SK-N-SH (cell line): ENCODE results near the gene ZBTB8OS. TPM values are rescaled to one million over a fixed set of nuclear protein-coding genes. Genes with fewer than 3 reads are reported as not detected.
"Not testable (repeated sequence)": the region's sequence is repeated elsewhere in the genome, so short reads cannot be mapped to it uniquely, and the experiment has no call there.

Experiments used
- CTCF ChIA-PET: fragments of 300-600, 350-600 bp; formaldehyde crosslinking; extraction: SDS; loops from one replicate; lab custom pipeline; 2021; lab: Yijun Ruan, JAX
- POLR2A ChIA-PET: fragments of 350-600 bp; sonication (Branson Sonifier 250); formaldehyde crosslinking; extraction: SDS; loops from one replicate; lab custom pipeline; 2020; ENCODE audit warnings: antibody characterized with exemption, inconsistent platforms; lab: Yijun Ruan, JAX
- DNase-seq: peaks from one replicate; pipeline ENCODE4 v3.0.0; 2012
- H2AFZ ChIP-seq: fragments of 200-600 bp; sonication (generic); 2 replicates; pipeline ENCODE4 v1.8.1; 2016; ENCODE audit warnings: antibody characterized with exemption, mild to moderate bottlenecking, low read depth
- H3F3A ChIP-seq: fragments of 200-600 bp; sonication (generic); replicated peaks from 2 replicates; pipeline ENCODE3; 2016; ENCODE audit warnings: antibody characterized with exemption, mild to moderate bottlenecking; ENCODE audit not compliant: insufficient read depth
- H3K27ac ChIP-seq, 2 experiments: fragments of 200-500 bp in 1 of 2; fragments of 200-600 bp in 1 of 2; sonication (Bioruptor generic) in 1 of 2; sonication (generic), shearing (Covaris generic) in 1 of 2; 2 replicates each; pipeline versions ENCODE4 v1.5.1 to v1.6.1; 2014 to 2016; ENCODE audit warnings: low read depth in 2 of 2, inconsistent platforms in 1 of 2, low read length in 1 of 2, mild to moderate bottlenecking in 1 of 2, mixed read lengths in 1 of 2
- H3K27me3 ChIP-seq: fragments of 200-600 bp; sonication (generic), shearing (Covaris generic); 2 replicates; pipeline ENCODE4 v1.6.1; 2016; ENCODE audit warnings: mixed run types; ENCODE audit not compliant: insufficient read depth
- H3K36me3 ChIP-seq, 2 experiments: fragments of 200-500 bp in 1 of 2; fragments of 200-600 bp in 1 of 2; sonication (Bioruptor generic) in 1 of 2; sonication (generic) in 1 of 2; replicated peaks in 1 of 2; 2 replicates each; pipeline versions ENCODE3 to v1.5.1; 2014 to 2016; ENCODE audit warnings: low read length in 1 of 2, mild to moderate bottlenecking in 1 of 2; ENCODE audit not compliant: insufficient read depth in 2 of 2, control insufficient read depth in 1 of 2
- H3K4me1 ChIP-seq, 2 experiments: fragments of 200-500 bp in 1 of 2; fragments of 200-600 bp in 1 of 2; sonication (Bioruptor generic) in 1 of 2; sonication (generic), shearing (Covaris generic) in 1 of 2; 2 replicates each; pipeline versions ENCODE4 v1.5.1 to v1.6.1; 2014 to 2016; ENCODE audit warnings: low read depth in 1 of 2, low read length in 1 of 2, mixed run types in 1 of 2; ENCODE audit not compliant: insufficient read depth in 2 of 2, control insufficient read depth in 1 of 2
- H3K4me2 ChIP-seq: fragments of 200-600 bp; sonication (generic), shearing (Covaris generic); 2 replicates; pipeline ENCODE4 v1.6.1; 2017; ENCODE audit warnings: mixed run types
- H3K4me3 ChIP-seq, 2 experiments: fragments of 200-500 bp in 1 of 2; fragments of 200-600 bp in 1 of 2; sonication (Bioruptor generic) in 1 of 2; sonication (generic), shearing (Covaris generic) in 1 of 2; 2 replicates each; pipeline versions ENCODE4 v1.5.1 to v1.8.1; 2014 to 2016; ENCODE audit warnings: low read depth in 2 of 2, inconsistent platforms in 1 of 2, low read length in 1 of 2, mild to moderate bottlenecking in 1 of 2, mixed read lengths in 1 of 2, moderate library complexity in 1 of 2
- H3K79me2 ChIP-seq: fragments of 200-600 bp; sonication (generic); 2 replicates; pipeline ENCODE4 v1.8.1; 2017; ENCODE audit warnings: mild to moderate bottlenecking; ENCODE audit not compliant: insufficient read depth
- H3K9ac ChIP-seq: fragments of 200-600 bp; sonication (generic); 2 replicates; pipeline ENCODE4 v1.6.1; 2017; ENCODE audit warnings: mixed run types
- H3K9me2 ChIP-seq: fragments of 200-600 bp; sonication (generic); 2 replicates; pipeline ENCODE4 v1.6.1; 2017; ENCODE audit warnings: mixed run types
- H3K9me3 ChIP-seq: fragments of 200-600 bp; sonication (generic); 2 replicates; pipeline ENCODE4 v1.6.1; 2017; ENCODE audit warnings: mixed run types, mild to moderate bottlenecking, moderate library complexity
- H4K20me1 ChIP-seq: fragments of 200-600 bp; sonication (generic); 2 replicates; pipeline ENCODE4 v1.6.1; 2017; ENCODE audit warnings: mild to moderate bottlenecking, mixed run types; ENCODE audit not compliant: insufficient read depth
- CTCF ChIP-seq: fragments of 200-600 bp; sonication (generic); IDR thresholded peaks from 2 replicates; pipeline ENCODE4 v1.6.1; 2017; ENCODE audit warnings: antibody characterized with exemption, mild to moderate bottlenecking, moderate library complexity
- EZH2phosphoT487 ChIP-seq: fragments of 200-600 bp; sonication (generic); IDR thresholded peaks from 2 replicates; pipeline ENCODE4 v1.6.1; 2017; ENCODE audit warnings: low read depth, mixed run types, mild to moderate bottlenecking, antibody characterized with exemption, moderate library complexity, borderline replicate concordance
- MXI1 ChIP-seq: IDR thresholded peaks from 2 replicates; pipeline ENCODE4 v1.6.1; 2012; ENCODE audit warnings: mild to moderate bottlenecking, low read depth, low read length, improper control_type of control experiment
- PBX3 ChIP-seq: IDR thresholded peaks from 2 replicates; pipeline ENCODE4; 2012
- POLR2AphosphoS5 ChIP-seq: IDR thresholded peaks from 2 replicates; pipeline ENCODE4 v1.6.1; 2012; ENCODE audit warnings: low read depth, low read length
- SIN3A ChIP-seq: IDR thresholded peaks from 2 replicates; pipeline ENCODE4 v1.6.1; 2012; ENCODE audit warnings: low read depth, mild to moderate bottlenecking, low read length, moderate library complexity, borderline replicate concordance
- TCF12 ChIP-seq: IDR thresholded peaks from 2 replicates; pipeline ENCODE4 v1.4.0; 2012
- TEAD4 ChIP-seq: IDR thresholded peaks from 2 replicates; pipeline ENCODE4 v1.4.0; 2012; ENCODE audit warnings: mild to moderate bottlenecking, borderline replicate concordance; ENCODE audit not compliant: insufficient read depth
- USF1 ChIP-seq: IDR thresholded peaks from 2 replicates; pipeline ENCODE4 v1.4.0; 2012; ENCODE audit warnings: low read depth, borderline replicate concordance
- ZBTB33 ChIP-seq: IDR thresholded peaks from 2 replicates; pipeline ENCODE4 v1.4.0; 2012; ENCODE audit warnings: low read depth, borderline replicate concordance
- WGBS: methylation state at CpG from one replicate; pipeline ENCODE4 v1.1.6; 2017; ENCODE audit warnings: low lambda C conversion rate; 5-methylcytosine and 5-hydroxymethylcytosine counted together
- polyA plus RNA-seq, 3 experiments: library from polyadenylated mRNA; depleted of rRNA; stranded (reverse); fragments of >200 nt; gene quantifications; 2 replicates each; pipeline ENCODE4 v1.2.3, GENCODE V29; 2012

ZBTB8OS gene
- polyA plus RNA-seq, 1 of the 3 experiments (the other 2 are of a cell fraction) = 59.2 TPM

GRCh38 chr1:32644426-32644825 is 5.9 kb downstream of the ZBTB8OS start:
- WGBS = 100% methylated on average over 4 of the region's 4 CpGs

GRCh38 chr1:32642292-32642827 is 8.0 kb downstream of the ZBTB8OS start:
- CTCF ChIA-PET, H3K9me2 ChIP-seq, H3K27me3 ChIP-seq, H3K9ac ChIP-seq, H4K20me1 ChIP-seq, H3K9me3 ChIP-seq, H3K27ac ChIP-seq, H3K4me1 ChIP-seq, H3K4me3 ChIP-seq, H3K4me2 ChIP-seq, POLR2A ChIA-PET, DNase-seq, H2AFZ ChIP-seq, H3F3A ChIP-seq: not testable (repeated sequence)
- peaks cover 0 to 11% of the 10 kb centered on the region in 2 experiments for H3K36me3 ChIP-seq
- H3K79me2 ChIP-seq = peaks cover 92% of the 10 kb centered on the region
- 89% methylated on average over 8 of the region's 8 CpGs for WGBS

More at GRCh38 chr1:32644426-32644825, 5.9 kb downstream of the ZBTB8OS start:
- Histone ChIP-seq H3K27ac (no peak overlapping the region), H3K4me3 (no peak overlapping the region), H3F3A (peaks cover 4% of the 10 kb centered on the region), H3K79me2 (peaks cover 92% of the 10 kb centered on the region), H3K9ac (no peak overlapping the region), H3K36me3 (no peaks in the 10 kb centered on the region), H3K27me3 (no peaks in the 10 kb centered on the region), H4K20me1 (0 out of 2 replicates have a peak, but pooled peaks cover 6% of the 10 kb centered on the region), H3K9me3 (no peaks in the 10 kb centered on the region), H3K4me2 (no peak overlapping the region), H2AFZ (no peak overlapping the region), H3K9me2 (no peaks in the 10 kb centered on the region), H3K4me1 (peaks cover 0 to 3% of the 10 kb centered on the region in 2 experiments; a peak in 1 of 4 replicates)
- POLR2A ChIA-PET = no interaction called here
- CTCF ChIA-PET = no interaction called here
- DNase-seq = no peak
- no peak for TF ChIP-seq USF1
- TF ChIP-seq ZBTB33 = no peak
- TF ChIP-seq MXI1 = no peak
- TF ChIP-seq EZH2phosphoT487 = no peak
- TF ChIP-seq SIN3A = no peak
- TF ChIP-seq POLR2AphosphoS5 = no peak
- no peak for TF ChIP-seq CTCF
- no peak for TF ChIP-seq TCF12
- TF ChIP-seq PBX3 = no peak
- TF ChIP-seq TEAD4 = no peak
